Astrocyte (in vitro differentiated cells and primary cell): Measurements from ENCODE around the gene MST1.

Experiments
- CTCF ChIP-seq: IDR thresholded peaks from 2 replicates; pipeline ENCODE4 v1.5.1; 2011; ENCODE audit warnings: low read depth, mild to moderate bottlenecking, inconsistent platforms, low read length, moderate library complexity; ENCODE audit not compliant: insufficient read depth
- EZH2 ChIP-seq: IDR thresholded peaks from 2 replicates; pipeline ENCODE4 v1.6.1; 2012; ENCODE audit warnings: mild to moderate bottlenecking, low read length, inconsistent platforms; ENCODE audit not compliant: insufficient read depth

GRCh38 chr3:49656541-49657112 lies 32.6 kb downstream of the MST1 start:
- TF ChIP-seq CTCF (no peak), EZH2 (no peak)
